HepG2 (cell line): ENCODE measurements around the gene CNPY1.

ENCODE experiments used
- CREM ChIP-seq, 2 experiments: sonication (generic) in 1 of 2; formaldehyde crosslinking in 1 of 2; IDR thresholded peaks; 2 replicates each; pipeline versions ENCODE4 v1.4.0 to v1.6.1; 2016 to 2020; ENCODE audit warnings: antibody characterized with exemption in 1 of 2, mild to moderate bottlenecking in 1 of 2, missing genetic modification reagents in 1 of 2
- MAFF ChIP-seq: IDR thresholded peaks from 2 replicates; pipeline ENCODE4 v1.6.1; 2011; ENCODE audit warnings: low read depth, low read length, improper control_type of control experiment
- RERE ChIP-seq: IDR thresholded peaks from 2 replicates; pipeline ENCODE4 v1.6.1; 2016; ENCODE audit warnings: low read depth, missing genetic modification reagents, missing compliant biosample characterization
- RNF219 ChIP-seq: sonication (generic); formaldehyde crosslinking; IDR thresholded peaks from 2 replicates; pipeline ENCODE4 v1.5.0; 2020; ENCODE audit warnings: mild to moderate bottlenecking, missing genetic modification reagents
- ZNF362 ChIP-seq: sonication (generic); formaldehyde crosslinking; IDR thresholded peaks from 2 replicates; pipeline ENCODE4 v1.4.0; 2020; ENCODE audit warnings: missing genetic modification reagents, mild to moderate bottlenecking, borderline replicate concordance
- ZNF569 ChIP-seq: sonication (generic); formaldehyde crosslinking; IDR thresholded peaks from 2 replicates; pipeline ENCODE4 v1.5.0; 2020; ENCODE audit warnings: mild to moderate bottlenecking, missing genetic modification reagents, moderate library complexity, borderline replicate concordance

- TF ChIP-seq MAFF = no peak
- no peak for TF ChIP-seq ZNF569
- TF ChIP-seq ZNF362 (CRISPR knock-in tag) = no peak
- no peak for TF ChIP-seq CREM (IDR thresholded peaks at IDR 0.05)
- no peak for TF ChIP-seq CREM (CRISPR knock-in tag; IDR thresholded peaks at IDR 0.05)
- no peak for TF ChIP-seq RNF219
- no peak for TF ChIP-seq RERE (CRISPR knock-in tag)
Observed at GRCh38 chr7:155562106-155562505, 15.7 kb upstream of the CNPY1 start.
